ENCODE results near the gene VWF. TPM values are rescaled to one million over a fixed set of nuclear protein-coding genes. Genes with fewer than 3 reads are reported as not detected.

The VWF gene
- 468 TPM for total RNA-seq
- long read RNA-seq, full-length matches to known transcripts: 4 of 401 reads
- long read RNA-seq, partial matches to known transcripts: 357 of 401 reads
- long read RNA-seq, other reads (novel, unspliced or antisense): 40 of 401 reads

DNA sequence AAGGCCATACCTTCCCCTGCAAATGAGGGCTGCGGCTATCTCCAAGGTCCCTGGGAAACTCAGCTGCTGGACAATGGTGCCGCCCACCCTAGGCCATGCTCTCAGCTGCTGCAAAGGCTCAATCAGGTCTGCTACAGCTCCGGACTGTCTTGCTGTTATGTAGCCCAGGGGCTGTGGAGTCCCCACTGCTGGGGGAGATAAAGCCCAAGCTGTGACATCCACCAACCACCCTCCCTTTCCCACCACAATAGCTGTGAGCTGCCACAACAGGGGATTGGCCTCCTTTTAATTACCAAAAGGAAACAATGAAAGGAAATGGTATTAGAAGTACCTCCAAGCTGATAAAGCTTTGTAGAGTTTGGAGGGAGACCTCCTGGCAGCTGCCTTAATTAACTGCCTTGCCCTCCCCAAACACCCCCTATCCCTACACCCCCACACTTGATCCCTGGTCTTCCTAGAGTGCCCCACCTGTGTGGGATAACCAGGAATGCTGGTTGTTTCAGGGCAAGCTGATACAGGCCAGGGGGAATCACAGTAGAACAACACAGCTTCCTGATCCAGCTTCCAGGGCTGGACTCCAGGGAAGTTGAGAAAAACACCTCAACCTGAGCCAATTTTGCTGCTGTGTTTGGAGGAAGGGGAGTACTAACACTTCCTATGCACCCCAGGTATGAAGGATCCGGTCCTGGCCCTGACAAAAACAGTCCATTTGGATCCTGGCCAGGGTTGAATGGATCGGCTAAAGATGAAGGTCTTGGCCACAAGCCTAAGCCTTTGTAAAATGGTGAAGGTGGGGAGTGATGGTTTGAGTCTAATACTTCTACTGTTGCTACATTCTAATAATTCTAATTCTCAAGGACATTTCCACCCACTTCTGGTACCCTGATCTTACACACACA, at the start of gene VWF:
VWF (minus strand) TSS at position 260 of the 899 bp plus-strand sequence. CDS start 1,474 bp downstream, outside the sequence.
- intact Hi-C loops (cut with DNase I): no loop called here

DNA sequence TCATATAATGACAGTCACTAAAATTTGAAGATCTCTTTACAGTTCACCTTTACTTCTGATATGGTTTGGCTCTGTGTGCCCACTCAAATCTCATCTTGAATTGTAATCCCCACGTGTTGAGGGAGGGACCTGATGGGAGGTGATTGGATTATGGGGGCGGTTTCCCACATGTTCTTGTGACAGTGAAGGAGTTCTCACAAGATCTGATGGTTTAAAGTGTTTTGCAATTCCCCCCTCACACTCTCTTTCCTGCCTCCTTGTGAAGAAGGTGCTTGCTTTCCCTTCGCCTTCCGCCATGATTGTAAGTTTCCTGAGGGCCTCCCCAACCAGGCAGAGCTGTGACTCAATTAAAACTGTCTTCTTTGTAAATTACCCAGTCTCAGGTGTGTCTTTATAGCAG, 48.4 kb upstream of the VWF start:
- no peaks in the 10 kb centered on the region for H3K9me3 ChIP-seq
- peak overlapping the region; percentile 62 for H3K27ac ChIP-seq
- peaks cover 17% of the 10 kb centered on the region for H3K4me1 ChIP-seq
- H3K36me3 ChIP-seq: no peaks in the 10 kb centered on the region
- intact Hi-C loops (cut with DNase I): no loop called here
- no peaks in the 10 kb centered on the region for H3K27me3 ChIP-seq (ENCODE audit: low read depth)
- DNase-seq (no peak), ATAC-seq (no peak)
- H3K4me3 ChIP-seq: no peak overlapping the region
- no peak for TF ChIP-seq CTCF (IDR thresholded peaks at IDR 0.05)

More for the DNA sequence above, at the start of gene VWF:
- no peak for DNase-seq
- Histone ChIP-seq H3K27me3 (ENCODE audit: low read depth) (no peaks in the 10 kb centered on the region), H3K9me3 (no peaks in the 10 kb centered on the region), H3K36me3 (no peaks in the 10 kb centered on the region), H3K27ac (peak within 1 kb of the TSS; percentile 82), H3K4me3 (peak within 1 kb of the TSS; percentile 52), H3K4me1 (no peaks in the 10 kb centered on the region)
- ATAC-seq: peak; percentile 53 to 55
- TF ChIP-seq CTCF (IDR thresholded peaks at IDR 0.05): no peak

DNA sequence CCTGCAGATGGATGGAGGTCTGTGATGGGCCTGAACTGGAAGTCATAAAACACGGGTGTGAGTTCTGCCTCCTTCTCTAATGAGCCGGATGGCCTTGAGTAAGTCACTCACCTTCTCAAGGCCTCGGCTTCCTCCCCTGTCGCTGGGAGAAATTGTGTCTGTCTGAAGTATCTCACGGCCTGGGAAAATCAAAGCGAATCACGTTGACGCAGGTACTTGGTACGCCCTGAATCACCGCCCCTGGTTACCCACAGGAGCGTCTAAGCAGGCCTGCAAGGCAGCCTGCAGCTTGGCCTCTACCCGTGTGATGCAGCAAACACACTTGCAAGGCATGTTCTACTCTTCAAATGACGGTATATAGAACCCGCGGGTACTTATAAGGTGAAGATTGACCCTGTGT, 47.6 kb upstream of the VWF start:
- Histone ChIP-seq H3K27me3 (ENCODE audit: low read depth) (no peaks in the 10 kb centered on the region), H3K9me3 (no peaks in the 10 kb centered on the region), H3K4me1 (peaks cover 25% of the 10 kb centered on the region), H3K27ac (peak overlapping the region; percentile 62), H3K36me3 (no peaks in the 10 kb centered on the region), H3K4me3 (no peak overlapping the region)
- DNase-seq (no peak), ATAC-seq (no peak)
- intact Hi-C loops (cut with DNase I): no loop called here
- TF ChIP-seq CTCF (IDR thresholded peaks at IDR 0.05): no peak

DNA sequence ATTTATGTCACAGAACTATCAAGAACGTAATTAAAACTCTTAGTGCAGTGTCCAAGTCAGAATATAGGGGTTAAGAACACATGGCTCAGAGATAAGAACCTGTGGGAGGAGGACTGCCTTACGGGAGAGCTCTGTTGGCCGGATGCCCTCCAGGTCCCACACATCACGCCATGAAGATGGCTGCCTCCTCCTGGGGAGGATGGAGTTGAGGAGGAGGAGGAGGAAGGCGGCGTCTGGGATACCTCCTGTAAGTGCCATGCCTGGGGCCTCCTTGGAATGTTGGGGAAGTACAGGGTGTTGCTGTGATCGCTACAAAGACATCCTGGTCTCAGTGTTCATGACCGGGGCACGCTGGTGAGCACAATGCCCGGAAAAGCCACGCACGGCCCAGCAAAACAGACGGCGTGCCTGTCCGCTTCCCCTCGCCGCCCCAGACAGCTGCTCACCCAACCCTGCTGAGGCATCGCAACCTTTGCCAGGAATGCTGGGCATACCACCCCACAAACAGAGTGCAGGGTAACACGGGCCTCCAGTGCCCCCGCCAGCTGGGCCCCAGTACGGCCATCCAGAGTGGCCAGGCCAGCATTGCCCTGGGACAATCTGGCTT, 47.0 kb upstream of the VWF start:
- Histone ChIP-seq H3K4me1 (peaks cover 30% of the 10 kb centered on the region), H3K27ac (peak overlapping the region; percentile 62)

More for the DNA sequence above, 47.0 kb upstream of the VWF start:
- no peaks in the 10 kb centered on the region for H3K36me3 ChIP-seq
- ATAC-seq: peak; percentile 54 to 56
- intact Hi-C loops (cut with DNase I): no loop called here
- no peak overlapping the region for H3K4me3 ChIP-seq
- peak; percentile 66 for DNase-seq
- H3K9me3 ChIP-seq: no peaks in the 10 kb centered on the region
- no peaks in the 10 kb centered on the region for H3K27me3 ChIP-seq (ENCODE audit: low read depth)
- peak; percentile 32 for TF ChIP-seq CTCF (IDR thresholded peaks at IDR 0.05)

All from lower lobe of right lung (tissue), 2 donors.